ENCODE results near the gene NBAS.
"Not testable (repeated sequence)": the region's sequence is repeated elsewhere in the genome, so short reads cannot be mapped to it uniquely, and the experiment has no call there.

The NBAS gene

DNA sequence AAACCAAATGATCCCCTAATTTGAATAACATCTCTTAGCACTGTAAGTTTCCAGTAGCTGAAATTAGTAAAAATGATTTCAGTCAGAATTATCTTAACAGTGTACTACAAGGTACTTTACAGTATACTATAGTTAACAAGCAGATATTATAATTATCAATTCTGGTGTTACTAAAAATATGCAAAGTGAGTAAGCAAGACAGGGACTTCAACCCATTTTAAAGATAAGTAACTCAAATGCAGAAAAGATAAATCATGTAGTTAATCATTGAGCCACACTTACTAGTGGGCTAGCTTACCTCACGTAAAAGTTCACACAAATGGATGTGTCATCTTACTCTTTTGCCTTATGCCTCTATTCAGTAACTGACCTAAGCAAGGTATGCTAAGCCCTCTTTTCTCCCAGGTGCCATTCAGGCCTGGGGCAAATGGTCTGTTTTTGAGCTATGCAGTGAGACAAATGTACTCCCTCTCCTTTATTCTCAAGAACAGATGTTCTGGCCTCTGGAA is 101.0 kb downstream of the NBAS start:
- no peak for DNase-seq (ENCODE audit: low spot score)

- no peak for DNase-seq (ENCODE audit: low spot score)
Measured at GRCh38 chr2:15458277-15458676, 102.9 kb downstream of the NBAS start.

DNA sequence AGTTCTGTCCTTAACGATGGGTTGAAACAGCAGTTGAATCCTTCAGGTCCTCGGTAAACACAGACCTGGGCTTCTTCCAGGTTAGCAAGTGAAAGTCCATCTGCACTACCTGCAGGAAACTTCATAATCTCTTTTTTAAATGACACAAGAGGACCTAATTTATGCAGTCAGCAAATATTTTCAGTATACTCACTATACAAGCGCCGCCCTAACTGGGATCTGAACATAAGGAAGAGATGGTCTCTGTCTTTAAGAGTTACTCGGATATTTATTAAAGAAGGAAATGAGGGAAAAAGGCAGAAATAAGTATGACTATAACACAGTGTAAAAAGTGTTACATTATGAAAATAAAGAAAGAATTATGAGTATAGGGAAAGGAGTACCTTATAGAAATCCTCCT is 103.3 kb downstream of the NBAS start:
- DNase-seq (ENCODE audit: low spot score) = no peak

DNA sequence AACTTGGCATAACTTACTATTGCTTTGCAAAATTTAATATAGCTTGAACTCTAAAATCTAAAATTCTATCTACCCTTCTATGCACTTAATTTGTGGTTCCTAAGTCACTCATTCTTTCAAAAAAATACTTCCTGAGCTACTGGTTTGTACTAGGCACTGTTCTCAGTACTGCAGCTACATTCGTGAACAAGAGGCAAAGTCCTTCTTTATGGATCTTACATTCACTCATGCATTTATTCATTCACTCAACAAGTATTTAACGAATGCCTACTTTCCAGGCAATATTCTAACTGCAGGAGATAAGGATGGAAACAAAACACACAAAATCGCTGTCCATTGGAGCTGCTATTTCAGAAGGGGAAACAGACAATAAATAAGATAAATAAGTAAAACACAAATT is 104.8 kb downstream of the NBAS start:
- DNase-seq (ENCODE audit: low spot score) = no peak

DNA sequence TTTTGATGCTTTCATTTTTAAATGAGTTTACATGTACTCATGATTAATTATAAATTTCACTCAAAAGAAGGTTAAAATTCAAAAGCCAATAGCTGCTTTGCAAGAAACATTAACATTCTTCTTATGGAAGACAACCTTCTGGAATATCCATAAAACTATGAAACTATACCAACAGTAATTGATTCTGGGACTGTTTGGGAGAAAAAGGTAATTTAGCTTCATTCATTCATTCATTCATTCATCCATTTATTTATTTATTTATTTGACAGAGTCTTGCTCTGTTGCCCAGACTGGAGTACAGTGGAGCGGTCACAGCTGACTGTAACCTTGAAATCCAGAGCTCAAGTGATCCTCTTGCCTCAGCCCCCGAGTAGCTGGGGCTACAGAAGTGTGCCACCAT is 110.3 kb downstream of the NBAS start:
- no peak for DNase-seq (ENCODE audit: low spot score)

- no peak for DNase-seq (ENCODE audit: low spot score)
Measured at GRCh38 chr2:15449556-15450236, 111.4 kb downstream of the NBAS start.

DNA sequence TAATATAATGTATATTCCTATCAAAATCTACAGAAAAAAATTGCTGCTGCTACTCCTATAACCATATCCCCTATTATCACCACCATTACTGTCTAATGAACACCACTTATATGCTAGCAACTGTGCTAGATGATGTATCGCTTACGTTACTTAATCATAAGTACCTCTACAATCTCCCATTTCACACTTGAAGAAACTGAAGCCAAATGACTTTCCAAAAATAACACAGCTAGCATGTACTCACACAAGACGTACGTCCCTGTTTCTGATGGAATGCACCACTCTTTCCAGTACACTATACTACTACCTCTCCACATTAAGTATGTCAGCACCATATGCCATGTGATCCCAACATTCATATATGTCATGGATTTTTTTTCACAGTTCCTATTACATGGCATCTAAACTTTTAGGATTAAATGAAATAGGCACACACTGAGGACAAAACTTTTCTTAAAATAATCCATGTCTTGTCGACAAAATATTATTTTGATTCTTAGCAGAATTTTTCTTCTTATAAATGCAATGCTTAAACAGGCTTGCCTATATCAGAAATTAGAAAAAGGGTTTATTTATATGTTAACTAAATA is 112.8 kb downstream of the NBAS start:
- DNase-seq (ENCODE audit: low spot score) = no peak

- DNase-seq (ENCODE audit: low spot score) = no peak
Measured at GRCh38 chr2:15447381-15447780, 113.8 kb downstream of the NBAS start.

GRCh38 chr2:15446961-15447360 is 114.2 kb downstream of the NBAS start:
- no peak for DNase-seq (ENCODE audit: low spot score)

- DNase-seq (ENCODE audit: low spot score) = no peak
Measured at GRCh38 chr2:15445891-15446562, 115.1 kb downstream of the NBAS start.

- DNase-seq (ENCODE audit: low spot score) = not testable (repeated sequence)
Measured at GRCh38 chr2:15439768-15440524, 121.2 kb downstream of the NBAS start.

DNA sequence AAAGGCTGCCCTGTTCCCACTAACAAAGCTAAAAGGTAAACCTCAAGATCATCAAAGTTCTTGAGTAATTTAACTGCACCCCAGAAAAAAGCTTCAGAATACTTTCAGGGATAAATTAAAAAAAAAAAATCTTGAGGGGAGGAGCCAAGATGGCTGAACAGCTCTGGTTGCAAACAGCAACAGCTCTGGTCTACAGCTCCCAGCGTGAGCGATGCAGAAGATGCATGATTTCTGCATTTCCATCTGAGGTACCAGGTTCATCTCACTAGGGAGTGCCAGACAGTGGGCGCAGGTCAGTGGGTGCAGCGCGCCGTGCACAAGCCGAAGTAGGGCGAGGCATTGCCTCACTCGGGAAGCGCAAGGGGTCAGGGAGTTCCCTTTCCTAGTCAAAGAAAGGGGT is 121.8 kb downstream of the NBAS start:
- not testable (repeated sequence) for DNase-seq (ENCODE audit: low spot score)

- DNase-seq (ENCODE audit: low spot score) = no peak
Measured at GRCh38 chr2:15436195-15436594, 124.9 kb downstream of the NBAS start.

GRCh38 chr2:15435474-15435873 is 125.7 kb downstream of the NBAS start:
- no peak for DNase-seq (ENCODE audit: low spot score)

- DNase-seq (ENCODE audit: low spot score) = no peak
Measured at GRCh38 chr2:15432642-15433256, 128.4 kb downstream of the NBAS start.

- no peak for DNase-seq (ENCODE audit: low spot score)
Measured at GRCh38 chr2:15429032-15429431, 132.1 kb downstream of the NBAS start.

DNA sequence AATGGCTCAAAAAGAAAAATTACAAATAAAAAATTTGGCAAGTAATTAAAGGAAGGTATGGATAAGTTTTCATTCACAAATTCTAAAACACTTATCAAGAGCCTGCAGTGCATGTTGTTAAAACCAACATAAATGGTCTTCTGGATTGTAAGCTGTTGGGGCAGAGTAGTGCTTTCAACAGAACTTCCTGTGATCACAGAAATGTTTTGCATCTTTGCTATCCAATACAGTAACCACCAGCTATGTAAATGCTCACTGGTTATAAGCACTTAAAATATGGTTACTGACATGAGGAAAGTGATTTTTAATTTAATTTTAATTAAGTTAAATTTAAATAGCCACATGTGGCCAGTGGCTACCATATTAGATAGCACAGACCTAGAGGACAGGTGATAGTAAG is 133.1 kb downstream of the NBAS start:
- no peak for DNase-seq (ENCODE audit: low spot score)

- DNase-seq (ENCODE audit: low spot score) = no peak
Measured at GRCh38 chr2:15426606-15427005, 134.5 kb downstream of the NBAS start.

- DNase-seq (ENCODE audit: low spot score) = no peak
Measured at GRCh38 chr2:15425712-15426111, 135.4 kb downstream of the NBAS start.

DNA sequence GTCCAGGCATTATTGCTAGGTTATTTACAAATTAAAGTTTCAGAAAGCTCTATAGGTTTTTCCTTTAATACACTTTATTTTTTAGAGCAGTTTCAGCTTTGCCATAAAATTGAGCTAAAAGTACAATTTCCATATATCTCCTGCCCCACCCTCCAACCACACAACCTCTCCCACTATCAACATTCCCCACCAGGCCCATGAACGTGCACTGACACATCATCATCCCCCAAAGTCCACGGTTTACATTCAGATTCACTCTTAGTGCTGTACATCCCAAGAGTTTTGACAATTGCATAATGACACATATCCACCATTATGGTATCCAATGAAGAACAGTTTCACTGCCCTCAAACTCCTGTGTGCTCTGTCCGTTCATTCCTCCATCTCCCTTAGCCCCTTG is 139.4 kb downstream of the NBAS start:
- no peak for DNase-seq (ENCODE audit: low spot score)

- no peak for DNase-seq (ENCODE audit: low spot score)
Measured at GRCh38 chr2:15415748-15416147, 145.4 kb downstream of the NBAS start.

- no peak for DNase-seq (ENCODE audit: low spot score)
Measured at GRCh38 chr2:15412779-15413178, 148.4 kb downstream of the NBAS start.

Data from AG08396 (cell line).